ENCODE measurements around the gene CASP8. TPM values are rescaled to one million over a fixed set of nuclear protein-coding genes. Genes with fewer than 3 reads are reported as not detected.

CASP8 gene
- total and polyA plus RNA-seq, 5 donors from 2014 or later = 63.8 to 254 (median 96.1) TPM

- peaks cover 9% of the 10 kb centered on the region for H3K27me3 Mint-ChIP-seq
- Histone ChIP-seq H3K4me1 (ENCODE audit: control insufficient read depth, insufficient read depth, low read length, poor library complexity, severe bottlenecking) (peaks cover 85% of the 10 kb centered on the region), H3K27me3 (ENCODE audit: control insufficient read depth, insufficient read depth, low read length) (no peaks in the 10 kb centered on the region), H3K9me3 (ENCODE audit: control insufficient read depth in 2 of 2, low read length in 2 of 2) (no peaks in the 10 kb centered on the region), H3K27ac (ENCODE audit: insufficient read depth, low read length, poor library complexity, severe bottlenecking) (peak overlapping the region; percentile 98), H3K36me3 (ENCODE audit: control insufficient read depth, insufficient read depth, low read length) (no peaks in the 10 kb centered on the region), H3K4me3 (ENCODE audit: low read depth, low read length) (peak overlapping the region; percentile 100)
- H3K36me3 Mint-ChIP-seq = peaks cover 18% of the 10 kb centered on the region
- H3K4me1 Mint-ChIP-seq = peaks cover 9 to 79% (median 44%) of the 10 kb centered on the region in 4 donors
- peak overlapping the region; percentile 96 to 99 (median 98) for H3K27ac Mint-ChIP-seq
- peak overlapping the region; percentile 88 to 100 (median 92) for H3K4me3 Mint-ChIP-seq
- DNase-seq = peak; percentile 87 to 98 (median 97)
- peak; percentile 74 for ATAC-seq (ENCODE audit: low read depth in 2 of 2)
- no peaks in the 10 kb centered on the region for H3K9me3 Mint-ChIP-seq
These were observed 2.2 kb upstream of the CASP8 start for GRCh38 chr2:201257956-201258665.

GRCh38 chr2:201258666-201259615, 1.4 kb upstream of the CASP8 start:
- Mint-ChIP-seq H3K27me3 (peaks cover 9% of the 10 kb centered on the region), H3K36me3 (peaks cover 18% of the 10 kb centered on the region), H3K4me3 (peak overlapping the region; percentile 88 to 100 (median 92)), H3K4me1 (peaks cover 11 to 79% (median 48%) of the 10 kb centered on the region in 4 donors), H3K27ac (peak overlapping the region; percentile 96 to 99 (median 98)), H3K9me3 (no peaks in the 10 kb centered on the region)
- H3K27me3 ChIP-seq (ENCODE audit: control insufficient read depth, insufficient read depth, low read length) = no peaks in the 10 kb centered on the region
- DNase-seq (no peak), ATAC-seq (ENCODE audit: low read depth in 2 of 2) (peak; percentile 6 to 22)
- H3K4me1 ChIP-seq (ENCODE audit: control insufficient read depth, insufficient read depth, low read length, poor library complexity, severe bottlenecking) = peaks cover 85% of the 10 kb centered on the region
- H3K36me3 ChIP-seq (ENCODE audit: control insufficient read depth, insufficient read depth, low read length) = no peaks in the 10 kb centered on the region
- H3K27ac ChIP-seq (ENCODE audit: insufficient read depth, low read length, poor library complexity, severe bottlenecking) = peak overlapping the region; percentile 98
- H3K4me3 ChIP-seq (ENCODE audit: low read depth, low read length) = peak overlapping the region; percentile 100
- no peaks in the 10 kb centered on the region for H3K9me3 ChIP-seq (ENCODE audit: control insufficient read depth in 2 of 2, low read length in 2 of 2)

DNA sequence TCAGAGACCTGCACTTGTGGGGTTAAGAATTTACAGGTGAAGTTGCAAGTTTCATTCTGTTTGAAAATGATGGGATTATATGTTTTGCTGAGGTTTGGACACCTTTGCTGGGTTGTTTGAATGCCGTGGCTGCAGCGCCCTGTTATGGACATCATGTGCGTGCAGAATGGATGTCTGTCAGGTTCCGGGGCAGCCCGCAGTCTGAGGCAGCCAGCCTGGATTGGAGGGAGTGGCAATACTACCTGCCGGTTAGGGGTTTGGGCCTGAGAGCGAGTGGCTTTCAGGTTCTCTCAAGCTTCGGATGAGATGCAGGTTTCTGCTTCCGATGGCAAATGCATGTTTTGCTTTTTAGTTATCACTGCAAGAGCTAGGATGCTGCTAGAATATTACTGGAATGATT, 1.1 kb downstream of the CASP8 start:
- Mint-ChIP-seq H3K9me3 (no peaks in the 10 kb centered on the region), H3K4me3 (peak overlapping the region; percentile 96 to 100 (median 98)), H3K27ac (peak overlapping the region; percentile 93 to 100 (median 98)), H3K27me3 (peaks cover 9% of the 10 kb centered on the region), H3K36me3 (peaks cover 25% of the 10 kb centered on the region), H3K4me1 (peaks cover 19 to 80% (median 54%) of the 10 kb centered on the region in 4 donors)
- Histone ChIP-seq H3K4me1 (ENCODE audit: control insufficient read depth, insufficient read depth, low read length, poor library complexity, severe bottlenecking) (peaks cover 85% of the 10 kb centered on the region), H3K27me3 (ENCODE audit: control insufficient read depth, insufficient read depth, low read length) (no peaks in the 10 kb centered on the region), H3K27ac (ENCODE audit: insufficient read depth, low read length, poor library complexity, severe bottlenecking) (peak overlapping the region; percentile 98), H3K4me3 (ENCODE audit: low read depth, low read length) (peak overlapping the region; percentile 100), H3K9me3 (ENCODE audit: control insufficient read depth in 2 of 2, low read length in 2 of 2) (no peaks in the 10 kb centered on the region), H3K36me3 (ENCODE audit: control insufficient read depth, insufficient read depth, low read length) (peaks cover 5% of the 10 kb centered on the region)
- DNase-seq (peak; percentile 46 to 89 (median 59)), ATAC-seq (ENCODE audit: low read depth in 2 of 2) (peak; percentile 16 to 19)

DNA sequence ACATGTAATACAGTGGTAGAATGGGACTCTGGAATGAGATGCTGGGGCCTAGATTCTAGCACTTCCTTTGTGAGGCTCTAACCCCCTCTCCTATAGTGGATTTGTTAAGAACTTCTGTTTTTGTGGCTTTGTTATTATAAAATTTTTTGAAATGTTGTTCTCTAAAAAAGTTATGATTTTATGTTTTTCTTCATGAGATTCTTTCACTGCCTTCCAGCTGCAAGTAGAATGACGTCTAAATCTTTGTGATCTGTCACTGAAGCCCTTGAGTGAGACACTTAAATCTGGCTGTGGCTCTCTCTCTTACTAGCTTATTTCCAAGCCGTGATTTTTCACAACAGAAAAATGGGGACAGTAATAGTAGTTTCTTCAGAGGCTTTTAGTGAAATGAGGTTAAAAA, 1.6 kb downstream of the CASP8 start:
- ATAC-seq (ENCODE audit: low read depth in 2 of 2) (no peak), DNase-seq (peak in 2 of 3 donors; percentile 54 to 63)
- peak overlapping the region; percentile 100 for H3K4me3 ChIP-seq (ENCODE audit: low read depth, low read length)
- no peaks in the 10 kb centered on the region for H3K27me3 ChIP-seq (ENCODE audit: control insufficient read depth, insufficient read depth, low read length)
- Mint-ChIP-seq H3K4me1 (peaks cover 20 to 80% (median 54%) of the 10 kb centered on the region in 4 donors), H3K4me3 (peak overlapping the region; percentile 96 to 100 (median 98)), H3K27me3 (peaks cover 9% of the 10 kb centered on the region), H3K27ac (peak overlapping the region; percentile 93 to 100 (median 98)), H3K36me3 (peaks cover 29% of the 10 kb centered on the region), H3K9me3 (no peaks in the 10 kb centered on the region)
- peaks cover 85% of the 10 kb centered on the region for H3K4me1 ChIP-seq (ENCODE audit: control insufficient read depth, insufficient read depth, low read length, poor library complexity, severe bottlenecking)
- peaks cover 9% of the 10 kb centered on the region for H3K36me3 ChIP-seq (ENCODE audit: control insufficient read depth, insufficient read depth, low read length)
- no peaks in the 10 kb centered on the region for H3K9me3 ChIP-seq (ENCODE audit: control insufficient read depth in 2 of 2, low read length in 2 of 2)
- H3K27ac ChIP-seq (ENCODE audit: insufficient read depth, low read length, poor library complexity, severe bottlenecking) = peak overlapping the region; percentile 98

DNA sequence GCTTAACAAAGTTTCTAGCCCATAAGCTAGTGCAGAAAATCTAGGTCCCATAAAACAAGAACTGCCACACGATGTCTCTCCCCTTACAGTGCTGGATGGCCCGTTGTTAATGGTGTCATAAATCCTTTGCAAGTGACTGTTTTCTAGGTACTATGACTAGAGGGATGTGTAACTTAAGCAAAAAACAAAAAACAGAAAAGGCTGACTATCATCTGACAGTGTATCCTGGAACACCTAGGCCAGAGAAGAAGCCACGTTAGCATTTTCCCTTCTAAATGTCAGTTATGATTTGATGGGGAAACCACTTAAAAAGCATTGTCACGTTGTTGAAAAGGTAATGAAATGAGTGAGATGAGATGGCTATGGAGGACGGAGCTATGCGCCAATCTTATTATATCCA, 2.4 kb downstream of the CASP8 start:
- H3K4me3 ChIP-seq (ENCODE audit: low read depth, low read length) = peak overlapping the region; percentile 100
- H3K27me3 Mint-ChIP-seq = peaks cover 4% of the 10 kb centered on the region
- peak overlapping the region; percentile 85 to 96 (median 90) for H3K27ac Mint-ChIP-seq
- ATAC-seq (ENCODE audit: low read depth in 2 of 2) = no peak
- H3K4me1 ChIP-seq (ENCODE audit: control insufficient read depth, insufficient read depth, low read length, poor library complexity, severe bottlenecking) = peaks cover 85% of the 10 kb centered on the region
- peak in 2 of 3 donors; percentile 25 to 81 for DNase-seq
- H3K4me3 Mint-ChIP-seq = peak overlapping the region; percentile 90 to 99 (median 92)
- no peaks in the 10 kb centered on the region for H3K9me3 ChIP-seq (ENCODE audit: control insufficient read depth in 2 of 2, low read length in 2 of 2)
- no peaks in the 10 kb centered on the region for H3K27me3 ChIP-seq (ENCODE audit: control insufficient read depth, insufficient read depth, low read length)
- H3K9me3 Mint-ChIP-seq = peaks cover 0 to 2% (median 0%) of the 10 kb centered on the region in 7 donors
- peaks cover 17% of the 10 kb centered on the region for H3K36me3 ChIP-seq (ENCODE audit: control insufficient read depth, insufficient read depth, low read length)
- peaks cover 37% of the 10 kb centered on the region for H3K36me3 Mint-ChIP-seq
- peaks cover 27 to 79% (median 56%) of the 10 kb centered on the region in 4 donors for H3K4me1 Mint-ChIP-seq
- H3K27ac ChIP-seq (ENCODE audit: insufficient read depth, low read length, poor library complexity, severe bottlenecking) = peak overlapping the region; percentile 98

GRCh38 chr2:201263779-201264178, 3.4 kb downstream of the CASP8 start:
- peak in 1 of 2 donors; percentile 16 for ATAC-seq (ENCODE audit: low read depth in 2 of 2)
- Histone ChIP-seq H3K4me1 (ENCODE audit: control insufficient read depth, insufficient read depth, low read length, poor library complexity, severe bottlenecking) (peaks cover 85% of the 10 kb centered on the region), H3K4me3 (ENCODE audit: low read depth, low read length) (peak overlapping the region; percentile 100), H3K9me3 (ENCODE audit: control insufficient read depth in 2 of 2, low read length in 2 of 2) (no peaks in the 10 kb centered on the region), H3K36me3 (ENCODE audit: control insufficient read depth, insufficient read depth, low read length) (peaks cover 28% of the 10 kb centered on the region), H3K27ac (ENCODE audit: insufficient read depth, low read length, poor library complexity, severe bottlenecking) (peak overlapping the region; percentile 98), H3K27me3 (ENCODE audit: control insufficient read depth, insufficient read depth, low read length) (no peaks in the 10 kb centered on the region)
- DNase-seq = peak in 2 of 3 donors; percentile 32 to 68
- Mint-ChIP-seq H3K4me3 (peak overlapping the region; percentile 90 to 99 (median 92)), H3K9me3 (peaks cover 0 to 2% (median 0%) of the 10 kb centered on the region in 7 donors), H3K27me3 (no peaks in the 10 kb centered on the region), H3K4me1 (peaks cover 24 to 76% (median 56%) of the 10 kb centered on the region in 4 donors), H3K36me3 (peaks cover 42% of the 10 kb centered on the region), H3K27ac (peak overlapping the region; percentile 18 to 85 (median 76))

- H3K4me3 ChIP-seq (ENCODE audit: low read depth, low read length) = peak overlapping the region; percentile 100
- peaks cover 0 to 2% (median 0%) of the 10 kb centered on the region in 7 donors for H3K9me3 Mint-ChIP-seq
These were observed 4.3 kb downstream of the CASP8 start for GRCh38 chr2:201264472-201265173.

More at GRCh38 chr2:201264472-201265173, 4.3 kb downstream of the CASP8 start:
- H3K36me3 Mint-ChIP-seq = peaks cover 50% of the 10 kb centered on the region
- no peaks in the 10 kb centered on the region for H3K27me3 Mint-ChIP-seq
- peak overlapping the region; percentile 18 to 93 (median 85) for H3K27ac Mint-ChIP-seq
- Histone ChIP-seq H3K36me3 (ENCODE audit: control insufficient read depth, insufficient read depth, low read length) (peaks cover 36% of the 10 kb centered on the region), H3K4me1 (ENCODE audit: control insufficient read depth, insufficient read depth, low read length, poor library complexity, severe bottlenecking) (peaks cover 84% of the 10 kb centered on the region), H3K9me3 (ENCODE audit: control insufficient read depth in 2 of 2, low read length in 2 of 2) (no peaks in the 10 kb centered on the region), H3K27me3 (ENCODE audit: control insufficient read depth, insufficient read depth, low read length) (no peaks in the 10 kb centered on the region), H3K27ac (ENCODE audit: insufficient read depth, low read length, poor library complexity, severe bottlenecking) (peak overlapping the region; percentile 98)
- DNase-seq (no peak), ATAC-seq (ENCODE audit: low read depth in 2 of 2) (no peak)
- H3K4me3 Mint-ChIP-seq = peak overlapping the region; percentile 90 to 99 (median 92)
- peaks cover 30 to 78% (median 63%) of the 10 kb centered on the region in 4 donors for H3K4me1 Mint-ChIP-seq
